Limb (tissue), 2 donors: ENCODE results near the gene ERMAP.

Source experiments
- DNase-seq, 2 donors: peaks; one replicate each; pipeline ENCODE4 v3.0.0-alpha.2; 2016; ENCODE audit errors: extremely low spot score in 2 of 2

Gene ERMAP, protein sequence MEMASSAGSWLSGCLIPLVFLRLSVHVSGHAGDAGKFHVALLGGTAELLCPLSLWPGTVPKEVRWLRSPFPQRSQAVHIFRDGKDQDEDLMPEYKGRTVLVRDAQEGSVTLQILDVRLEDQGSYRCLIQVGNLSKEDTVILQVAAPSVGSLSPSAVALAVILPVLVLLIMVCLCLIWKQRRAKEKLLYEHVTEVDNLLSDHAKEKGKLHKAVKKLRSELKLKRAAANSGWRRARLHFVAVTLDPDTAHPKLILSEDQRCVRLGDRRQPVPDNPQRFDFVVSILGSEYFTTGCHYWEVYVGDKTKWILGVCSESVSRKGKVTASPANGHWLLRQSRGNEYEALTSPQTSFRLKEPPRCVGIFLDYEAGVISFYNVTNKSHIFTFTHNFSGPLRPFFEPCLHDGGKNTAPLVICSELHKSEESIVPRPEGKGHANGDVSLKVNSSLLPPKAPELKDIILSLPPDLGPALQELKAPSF

DNA sequence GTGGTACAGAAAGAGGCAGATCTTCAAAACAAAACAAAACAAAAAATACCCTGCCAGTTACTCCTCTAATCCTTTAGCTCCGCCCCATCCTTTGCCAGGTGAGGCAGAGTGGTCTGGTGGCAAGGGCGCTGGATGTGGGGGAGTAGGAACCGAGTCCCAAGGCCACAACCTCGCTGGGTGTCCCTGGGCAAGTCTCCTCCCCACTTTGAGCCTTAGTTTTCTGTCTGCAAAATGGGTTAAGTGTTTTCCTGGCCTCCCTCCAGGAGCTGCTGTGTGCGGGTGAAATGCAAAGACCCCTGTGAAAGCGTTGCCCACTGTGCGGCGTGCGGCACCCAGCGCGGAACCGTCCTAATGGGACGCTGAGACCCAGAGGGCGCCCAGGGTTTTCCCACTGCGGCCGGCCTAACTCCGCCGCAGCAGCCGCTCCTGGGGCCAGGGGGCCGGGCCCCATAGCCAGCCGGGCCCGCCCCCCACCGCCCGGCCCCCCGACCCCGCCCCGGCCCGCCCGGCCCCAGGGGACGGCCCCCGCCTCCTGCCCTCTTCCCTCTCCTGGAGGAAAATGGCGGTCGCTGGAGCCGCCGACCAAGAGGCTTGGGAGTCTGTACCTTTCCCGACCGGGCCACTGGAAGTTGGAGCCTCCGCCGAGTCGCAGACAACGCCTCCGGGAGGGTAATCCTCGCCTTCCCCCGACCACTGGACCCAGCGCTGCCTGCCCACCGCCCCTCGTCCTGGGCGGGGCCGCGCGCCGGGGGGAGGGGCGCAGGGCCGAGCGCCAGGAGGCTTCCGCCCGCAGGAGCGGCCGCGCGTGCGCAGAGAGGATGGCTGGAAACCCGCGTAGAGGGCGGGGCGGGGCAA lies at the start of gene ERMAP, which contains the start of gene SVBP:
ERMAP (plus strand) TSS at position 538 of the 855 bp plus-strand sequence. CDS start 13,327 bp downstream, outside the sequence.
SVBP (minus strand) TSS at position 813 of the 855 bp plus-strand sequence. CDS start 853 bp downstream, outside the sequence.
- peak; percentile 95 to 99 for DNase-seq

DNA sequence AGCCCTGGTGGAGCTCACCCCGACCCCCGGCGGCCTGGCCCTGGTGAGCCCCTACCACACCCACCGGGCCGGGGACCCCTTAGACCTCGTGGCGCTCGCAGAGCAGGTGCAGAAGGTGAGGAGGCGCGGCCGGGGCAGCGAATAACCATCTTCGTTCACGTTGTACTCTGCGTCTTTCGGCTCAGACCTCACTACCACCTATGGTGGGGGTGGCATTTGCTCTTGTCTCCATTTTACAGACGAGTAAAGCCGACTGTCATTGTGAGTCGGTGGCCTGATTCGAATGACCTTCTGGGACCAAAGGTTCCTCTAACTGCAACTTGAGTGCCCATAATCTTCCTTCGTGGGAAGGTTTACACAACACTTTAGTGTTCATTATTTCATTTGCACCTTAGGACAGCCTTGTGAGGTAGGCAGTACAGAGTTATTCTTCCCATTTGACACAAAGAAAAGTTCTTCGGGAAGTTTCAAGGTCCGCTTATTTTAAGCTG lies 49.4 kb upstream of the ERMAP start:
- DNase-seq = no peak

DNA sequence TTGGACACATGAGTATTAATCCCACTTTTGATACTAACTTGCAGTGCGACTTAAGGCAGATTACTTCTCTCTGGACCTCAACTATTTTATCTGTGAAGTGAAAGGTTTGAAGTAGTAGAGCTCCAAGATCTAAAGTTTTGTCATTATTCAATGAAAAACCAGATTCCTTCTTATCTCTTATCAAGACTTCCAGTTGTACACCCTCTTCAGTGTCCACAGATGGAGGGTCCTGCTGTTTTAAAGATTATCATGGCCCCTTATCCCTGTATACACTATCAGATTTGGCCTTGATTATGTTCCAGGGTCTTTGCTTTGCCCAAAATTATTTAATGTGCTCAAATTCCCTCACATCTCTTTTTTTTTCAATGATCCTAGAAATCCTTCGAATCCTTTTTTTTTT lies 48.8 kb upstream of the ERMAP start:
- no peak for DNase-seq

DNA sequence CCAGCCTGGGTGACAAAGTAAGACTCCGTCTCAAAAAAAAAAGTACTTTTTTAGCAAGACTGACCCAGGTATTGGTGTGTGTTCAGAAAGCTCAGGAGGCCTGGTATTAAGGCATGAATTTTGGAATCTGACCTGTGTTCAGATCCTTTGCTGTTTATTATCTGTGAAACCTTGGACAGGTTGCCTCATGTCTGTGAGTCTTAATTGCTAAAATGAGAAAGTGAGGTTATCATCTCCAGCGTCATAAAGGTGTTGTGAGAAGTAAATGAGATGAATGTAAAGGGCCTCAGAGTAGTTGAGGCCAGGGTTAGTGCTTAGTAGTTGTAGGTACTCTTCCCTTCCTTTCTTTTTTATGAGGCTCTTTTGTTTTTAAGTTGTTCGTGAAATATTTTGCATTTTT lies 47.1 kb upstream of the ERMAP start:
- DNase-seq = no peak

DNA sequence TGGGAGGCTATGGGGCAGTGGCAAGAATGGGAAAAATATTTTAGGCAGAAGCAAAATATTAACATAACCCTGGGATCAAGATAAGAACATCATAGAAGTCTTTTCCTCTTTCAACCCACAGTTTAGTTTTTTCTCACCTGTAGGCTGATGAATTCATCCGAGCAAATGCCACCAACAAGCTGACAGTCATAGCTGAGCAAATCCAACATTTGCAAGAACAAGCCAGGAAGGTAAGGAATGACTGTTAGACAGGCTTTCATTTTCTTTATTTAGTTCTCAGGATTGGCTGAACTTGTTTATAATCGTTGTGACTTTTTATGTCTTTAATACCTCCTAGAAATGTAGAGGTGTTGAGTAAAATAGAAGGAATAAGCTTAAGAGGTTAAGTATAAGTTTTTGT lies 43.5 kb upstream of the ERMAP start:
- DNase-seq = no peak

DNA sequence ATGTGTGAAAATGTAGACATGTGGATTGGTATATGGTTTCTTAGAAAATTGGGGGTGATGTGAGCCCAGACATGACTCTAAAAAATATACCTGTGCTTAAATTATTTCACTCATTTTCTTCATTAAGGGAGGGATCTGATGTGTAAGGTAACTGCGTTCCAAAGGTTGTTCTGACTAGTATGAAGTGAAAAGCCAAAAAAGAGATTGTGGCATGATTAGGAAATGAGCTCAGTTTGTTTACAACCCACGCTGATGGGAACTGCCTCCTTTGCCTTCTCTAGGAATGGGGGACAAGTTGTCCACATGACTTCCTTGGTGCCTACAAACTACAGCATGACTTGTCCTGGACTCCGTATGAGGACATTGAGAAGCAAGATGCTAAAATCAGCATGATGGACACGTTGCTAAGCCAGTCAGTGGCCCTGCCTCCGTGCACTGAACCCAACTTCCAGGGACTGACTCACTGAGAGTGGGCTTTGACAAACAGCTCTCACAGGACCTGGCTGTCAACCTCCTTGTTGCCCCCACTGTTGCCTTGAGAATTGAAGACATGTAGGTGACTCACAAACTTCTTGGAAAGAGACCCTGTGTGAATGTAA lies 41.9 kb upstream of the ERMAP start:
- no peak for DNase-seq

DNA sequence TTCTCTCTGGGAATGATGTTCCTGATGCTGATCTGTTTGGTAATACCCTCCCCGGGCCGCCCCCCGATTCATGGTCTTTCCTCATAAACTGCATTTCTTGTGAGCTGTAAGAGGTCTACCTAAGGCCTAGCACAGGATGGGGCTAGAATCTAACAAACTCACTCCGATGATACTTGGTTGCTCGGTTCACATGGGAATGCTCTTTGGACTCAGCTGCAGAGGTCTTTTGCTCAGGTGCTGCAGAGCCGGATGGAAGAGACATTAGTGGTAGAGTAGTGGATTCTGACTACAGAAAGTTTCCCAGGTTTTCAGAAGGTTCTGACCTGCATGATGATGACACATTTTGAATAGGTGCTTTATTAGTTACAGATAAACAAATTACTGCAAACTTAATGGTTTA lies 40.4 kb upstream of the ERMAP start:
- no peak for DNase-seq

DNA sequence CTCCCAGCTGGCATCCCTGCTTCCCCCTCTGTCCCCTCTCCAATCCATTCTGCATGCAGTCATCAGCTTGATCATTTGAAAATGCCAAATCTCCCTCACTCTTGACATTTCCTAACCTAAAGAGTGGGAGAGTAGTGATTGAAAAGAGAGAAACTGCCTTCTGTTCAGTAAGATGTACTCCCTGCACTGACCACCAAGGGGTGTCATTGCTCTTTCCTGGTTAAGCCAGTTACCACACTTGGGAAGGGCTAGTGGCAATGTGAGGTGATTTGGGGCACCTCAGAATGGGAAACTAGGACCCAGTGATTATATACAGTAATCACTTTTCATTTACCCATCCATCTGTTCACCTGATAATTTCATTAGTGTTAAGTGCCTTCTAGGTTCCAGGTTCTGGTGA lies 39.1 kb upstream of the ERMAP start:
- peak; percentile 20 to 50 for DNase-seq

DNA sequence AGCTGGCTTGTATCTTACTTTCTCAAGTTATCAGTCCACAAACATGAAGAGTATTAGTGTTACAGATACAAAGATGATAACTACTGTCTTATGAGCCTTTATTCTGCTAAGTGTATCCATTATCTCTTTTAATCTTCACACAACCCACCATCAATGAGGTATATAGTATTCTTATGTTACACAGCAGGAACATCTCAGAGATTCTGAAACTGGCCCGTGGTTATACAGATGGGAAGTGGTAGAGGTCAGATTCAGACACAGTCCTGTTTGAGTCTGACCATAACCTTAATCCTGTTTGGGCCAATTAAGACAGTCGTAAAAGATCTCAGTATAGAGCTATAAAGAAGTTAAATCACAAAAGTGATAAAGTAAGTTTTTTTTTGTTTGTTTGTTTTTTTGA lies 37.2 kb upstream of the ERMAP start:
- DNase-seq = no peak

DNA sequence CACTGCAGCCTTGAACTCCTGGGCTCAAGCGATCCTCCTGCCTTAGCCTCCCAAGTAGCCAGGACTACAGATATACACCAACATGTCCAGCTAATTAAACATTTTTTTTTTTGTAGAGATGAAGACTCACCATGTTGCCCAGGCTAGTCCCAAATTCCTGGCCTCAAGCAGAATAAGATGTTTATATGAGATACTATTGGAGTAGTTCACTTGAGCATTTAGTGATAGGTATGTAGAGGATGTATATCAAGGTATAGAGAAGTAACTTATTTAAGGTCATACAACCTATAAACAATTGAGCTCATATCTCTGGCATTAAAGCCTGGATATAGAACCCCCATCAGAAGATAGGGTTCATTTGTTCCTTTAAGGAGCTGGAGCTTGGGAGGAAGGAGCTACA lies 36.7 kb upstream of the ERMAP start:
- DNase-seq = no peak

DNA sequence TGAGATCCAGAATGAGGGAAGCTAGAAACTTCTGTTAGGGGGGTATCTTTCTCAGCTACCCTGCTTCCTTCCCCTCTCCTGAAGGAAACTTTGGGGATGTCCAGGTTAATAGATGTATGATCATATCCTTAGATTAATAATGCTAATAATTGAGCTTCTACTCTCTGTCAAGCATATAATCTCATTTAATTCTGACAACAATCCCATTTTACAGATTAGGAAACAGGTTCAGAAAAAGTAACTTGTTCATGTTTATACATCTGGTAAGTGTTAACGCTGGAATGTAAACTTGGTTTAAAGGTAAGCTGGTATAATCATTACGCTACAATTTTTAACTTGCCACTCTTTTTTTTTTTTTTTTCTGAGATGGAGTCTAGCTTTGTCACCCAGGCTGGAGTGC lies 33.8 kb upstream of the ERMAP start:
- no peak for DNase-seq

DNA sequence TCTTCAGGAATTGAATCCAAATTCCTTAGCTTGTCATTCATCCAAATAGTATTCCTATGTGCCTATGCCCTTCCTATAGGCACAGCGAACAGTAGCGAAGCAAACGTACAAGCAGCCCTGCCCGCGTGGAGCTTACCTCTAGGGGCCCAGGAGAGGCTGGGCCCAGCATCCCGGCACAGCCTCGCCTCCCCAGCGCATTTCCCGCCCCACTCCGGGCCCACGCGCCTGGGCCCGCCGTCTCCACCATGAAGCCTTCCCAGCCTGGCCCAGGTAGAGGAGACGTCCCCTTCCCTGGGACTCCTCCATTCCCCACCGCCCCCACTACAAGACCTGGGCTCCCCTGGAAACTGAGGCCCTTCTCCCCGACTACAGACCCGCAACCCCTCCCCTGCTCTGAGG lies 32.4 kb upstream of the ERMAP start:
- DNase-seq = no peak

DNA sequence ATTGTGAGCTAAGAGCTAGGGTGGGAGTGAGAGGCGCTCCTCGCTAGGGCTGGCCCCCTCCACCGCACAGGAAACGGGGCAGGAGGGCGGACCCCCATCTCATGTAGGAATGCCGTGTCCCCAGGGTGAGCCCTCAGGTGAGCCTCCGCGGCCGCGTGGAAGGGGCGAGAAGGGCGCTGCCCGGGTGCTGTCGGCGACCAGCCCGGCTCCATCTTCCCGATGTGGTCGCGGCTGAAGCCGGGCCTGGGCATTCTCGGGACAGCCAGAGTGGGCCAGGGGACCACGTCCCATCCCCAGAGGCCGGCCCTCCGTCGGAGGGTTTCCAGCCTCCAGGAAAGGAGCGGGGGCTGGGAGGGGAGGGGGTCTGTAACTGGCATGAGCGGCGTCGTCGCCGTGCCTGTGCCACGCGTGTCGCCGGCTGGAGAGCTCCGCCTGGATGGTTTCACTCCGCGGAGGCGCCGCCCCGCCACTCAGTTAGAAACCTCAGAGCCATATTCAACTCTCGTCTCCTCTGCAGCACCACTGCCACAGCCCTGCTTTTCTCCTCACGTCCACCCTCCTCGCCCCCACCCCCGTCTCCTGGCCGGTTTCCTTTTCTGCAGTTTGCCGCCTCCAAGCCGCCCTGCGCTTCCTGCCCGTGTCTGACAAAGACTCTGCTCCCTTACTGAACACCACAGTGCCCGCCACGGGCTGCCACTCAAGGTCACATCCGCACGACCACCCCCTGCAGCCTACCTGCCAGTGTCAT lies 31.8 kb upstream of the ERMAP start, which contains the start of gene TMEM269:
TMEM269 (plus strand) TSS at position 46 of the 748 bp plus-strand sequence. CDS start 4,903 bp downstream, outside the sequence.
- peak in 1 of 2 donors; percentile 55 for DNase-seq

DNA sequence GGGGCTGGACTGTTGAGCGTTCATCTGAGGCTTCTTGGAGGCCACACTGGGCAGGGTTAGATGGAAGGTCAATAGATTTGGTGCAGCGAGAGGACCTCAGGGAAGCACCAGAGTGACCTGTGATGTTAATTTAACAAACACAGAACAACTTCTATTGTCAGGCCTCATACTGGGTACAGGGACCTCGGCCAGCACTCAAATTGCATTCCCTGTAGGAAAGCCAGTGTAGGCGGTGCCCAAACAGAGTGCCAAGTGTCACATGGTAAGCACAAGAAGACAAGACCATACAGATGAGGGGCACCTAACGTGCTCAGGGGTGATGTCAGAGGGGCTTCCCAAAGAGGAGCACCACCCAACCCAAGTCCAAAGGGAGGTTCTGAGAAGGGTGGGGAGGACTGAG lies 30.8 kb upstream of the ERMAP start:
- no peak for DNase-seq

DNA sequence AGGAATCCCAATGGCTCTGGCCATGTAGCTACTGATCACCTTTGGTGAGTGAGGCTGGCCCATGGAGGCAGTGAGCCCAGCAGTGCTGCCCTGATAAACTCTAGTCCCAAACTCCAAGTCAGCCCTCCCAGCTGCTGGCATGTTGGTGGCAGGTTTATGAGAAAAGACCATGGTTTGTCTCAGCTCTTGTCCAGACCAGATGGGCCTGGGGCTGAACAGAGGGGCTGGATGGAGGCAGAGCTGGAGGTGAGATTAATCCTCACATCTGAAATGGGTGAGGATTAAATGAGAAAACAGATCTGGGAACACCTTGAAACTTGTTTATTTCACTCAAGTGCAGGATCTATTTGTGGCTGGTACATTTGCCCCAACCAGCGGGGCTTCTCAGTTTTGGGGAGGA lies 28.9 kb upstream of the ERMAP start:
- DNase-seq = no peak

DNA sequence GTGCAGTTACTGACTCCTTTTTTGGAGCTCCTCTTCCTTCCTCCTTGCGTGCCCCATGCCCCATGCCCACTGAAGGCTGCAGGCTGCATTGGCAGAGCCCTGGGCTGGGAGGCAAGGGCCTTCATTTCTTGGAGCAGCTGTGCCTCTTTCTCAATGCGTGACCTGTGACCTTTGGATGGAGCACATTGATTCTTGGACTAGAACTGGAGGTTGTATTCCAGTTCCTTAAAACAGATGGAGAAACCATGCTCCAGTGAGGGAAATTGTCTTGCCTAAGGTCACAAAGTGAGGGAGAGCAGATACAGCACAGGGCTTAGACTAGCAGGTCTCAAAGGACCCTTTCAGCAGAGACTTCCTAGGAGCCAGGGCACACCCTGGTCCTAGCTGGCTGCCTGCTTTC lies 23.1 kb upstream of the ERMAP start:
- DNase-seq = no peak

DNA sequence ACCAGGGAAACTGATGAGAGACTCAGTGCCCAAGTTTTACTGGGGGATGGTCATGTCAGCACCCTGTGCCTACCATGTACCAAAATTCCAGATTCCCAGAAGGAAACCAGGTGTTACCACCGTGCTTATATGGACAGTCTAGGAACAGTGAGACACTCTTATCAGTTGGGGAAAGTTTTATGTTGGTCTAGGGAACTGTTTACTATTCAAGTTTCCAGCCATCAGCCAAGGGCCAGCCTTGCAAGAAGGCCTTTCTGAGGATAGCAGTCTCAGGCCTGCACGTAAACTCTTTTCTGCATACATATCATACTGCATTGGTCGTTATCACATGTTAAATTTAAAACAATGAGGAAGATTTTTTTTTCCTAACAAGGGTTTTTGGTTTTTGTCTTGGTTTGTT lies 19.5 kb upstream of the ERMAP start:
- DNase-seq = no peak

DNA sequence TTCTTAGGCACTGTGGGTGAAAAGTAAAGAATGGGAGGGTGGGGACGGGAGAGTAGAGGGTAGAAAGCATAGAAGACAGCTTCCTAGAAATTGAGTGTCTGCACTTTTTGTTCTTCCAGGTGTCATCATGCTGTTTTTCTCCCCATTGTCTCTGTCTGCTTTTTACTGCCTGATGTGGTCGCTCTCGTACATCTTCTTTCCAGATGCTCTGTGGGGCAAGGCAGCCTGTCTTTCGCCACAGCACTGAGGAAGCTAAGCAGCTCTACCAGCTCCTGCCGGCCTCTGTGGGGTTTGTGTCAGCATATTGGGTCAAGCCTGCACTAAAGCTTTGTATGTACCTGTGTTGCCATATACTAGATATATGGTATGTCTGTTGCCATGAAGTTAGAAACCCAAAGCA lies 18.9 kb upstream of the ERMAP start:
- DNase-seq = no peak

DNA sequence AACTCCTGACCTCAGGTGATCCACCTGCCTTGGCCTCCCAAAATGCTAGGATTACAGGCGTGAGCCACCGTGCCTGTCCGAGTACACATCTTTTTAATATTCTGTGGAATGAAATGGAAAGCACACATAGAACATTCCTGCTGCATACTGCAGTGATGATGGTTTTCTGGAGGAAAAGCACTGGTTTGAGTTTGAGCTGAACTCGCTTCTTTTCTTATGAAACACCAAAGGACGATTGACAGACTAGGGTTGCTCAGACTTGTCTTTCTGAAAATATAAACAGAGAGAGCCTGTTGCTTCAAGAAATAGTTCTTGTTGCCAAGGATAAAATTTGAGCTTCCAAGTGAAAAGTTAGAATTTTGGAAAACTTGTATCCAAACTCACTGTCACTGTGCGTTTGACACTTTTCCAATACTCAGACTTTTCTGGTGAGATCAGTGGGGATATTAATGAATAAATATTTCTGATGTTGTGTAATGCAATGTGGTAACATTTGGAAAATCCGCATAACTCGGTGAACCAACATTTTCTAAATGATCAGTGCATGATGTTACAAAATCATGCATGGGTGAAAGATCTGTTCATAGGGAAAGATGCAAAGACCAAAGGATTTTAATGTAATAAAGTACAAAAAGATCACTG lies 15.0 kb upstream of the ERMAP start:
- DNase-seq = no peak

DNA sequence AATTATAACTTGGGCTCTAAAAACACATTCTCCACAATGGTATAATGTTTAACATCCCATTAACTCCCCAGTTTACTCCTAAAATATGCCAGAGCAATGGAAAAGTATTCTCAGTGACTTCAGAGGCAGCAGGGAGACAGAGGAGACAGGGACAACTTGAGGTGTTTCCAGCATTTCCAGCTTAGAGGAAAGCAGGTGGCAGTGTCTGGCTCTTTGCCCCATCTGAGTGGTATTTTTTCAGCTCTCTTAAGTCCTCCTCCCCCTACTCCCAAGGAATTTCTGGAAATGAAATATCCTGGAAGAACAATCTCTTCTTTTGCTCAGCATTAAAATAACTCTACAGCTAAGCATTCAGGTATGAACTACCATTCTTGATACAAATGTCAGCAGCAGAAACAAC lies 10.8 kb upstream of the ERMAP start:
- DNase-seq = no peak
